Measurements from ENCODE around the gene INSRR.

The INSRR gene

GRCh38 chr1:156894001-156894400, 35.1 kb upstream of the INSRR start:
- no peak for DNase-seq (ENCODE audit: low spot score)

- no peak for DNase-seq (ENCODE audit: low spot score)
These were observed 34.4 kb upstream of the INSRR start, which contains the start of gene PEAR1 for GRCh38 chr1:156893048-156893953. Gene PEAR1, plus strand, starts transcription at chr1:156893718. Its CDS starts 10,209 bp downstream, at chr1:156903927.

- peak; percentile 96 for DNase-seq (ENCODE audit: low spot score)
These were observed 33.5 kb upstream of the INSRR start for GRCh38 chr1:156892190-156893047.

GRCh38 chr1:156889802-156890580, 31.1 kb upstream of the INSRR start:
- DNase-seq (ENCODE audit: low spot score): peak; percentile 82

GRCh38 chr1:156887734-156888133, 28.8 kb upstream of the INSRR start:
- no peak for DNase-seq (ENCODE audit: low spot score)

GRCh38 chr1:156887317-156887716, 28.4 kb upstream of the INSRR start:
- no peak for DNase-seq (ENCODE audit: low spot score)

- DNase-seq (ENCODE audit: low spot score): no peak
These were observed 27.8 kb upstream of the INSRR start for GRCh38 chr1:156886583-156887281.

GRCh38 chr1:156885880-156886355, 27.0 kb upstream of the INSRR start:
- no peak for DNase-seq (ENCODE audit: low spot score)

GRCh38 chr1:156885314-156885713, 26.4 kb upstream of the INSRR start:
- no peak for DNase-seq (ENCODE audit: low spot score)

- no peak for DNase-seq (ENCODE audit: low spot score)
These were observed 25.8 kb upstream of the INSRR start for GRCh38 chr1:156884560-156885184.

- no peak for DNase-seq (ENCODE audit: low spot score)
These were observed 25.0 kb upstream of the INSRR start for GRCh38 chr1:156883919-156884318.

GRCh38 chr1:156882543-156882942, 23.6 kb upstream of the INSRR start:
- no peak for DNase-seq (ENCODE audit: low spot score)

GRCh38 chr1:156881663-156882062, 22.7 kb upstream of the INSRR start:
- DNase-seq (ENCODE audit: low spot score): no peak

GRCh38 chr1:156881101-156881500, 22.2 kb upstream of the INSRR start:
- DNase-seq (ENCODE audit: low spot score): no peak

GRCh38 chr1:156880473-156880872, 21.6 kb upstream of the INSRR start:
- no peak for DNase-seq (ENCODE audit: low spot score)

- DNase-seq (ENCODE audit: low spot score): no peak
These were observed 21.0 kb upstream of the INSRR start for GRCh38 chr1:156879876-156880275.

- no peak for DNase-seq (ENCODE audit: low spot score)
These were observed 18.7 kb upstream of the INSRR start for GRCh38 chr1:156877433-156878170.

- DNase-seq (ENCODE audit: low spot score): no peak
These were observed 17.4 kb upstream of the INSRR start for GRCh38 chr1:156876281-156876680.

GRCh38 chr1:156875341-156875615, 16.4 kb upstream of the INSRR start:
- no peak for DNase-seq (ENCODE audit: low spot score)

- DNase-seq (ENCODE audit: low spot score): no peak
These were observed 15.8 kb upstream of the INSRR start for GRCh38 chr1:156874572-156875340.
